CD4-positive, alpha-beta T cell treated with Interleukin-4 for 4 hours (primary cell): ENCODE data around the gene CHSY1.
"Not testable (repeated sequence)": the region's sequence is repeated elsewhere in the genome, so short reads cannot be mapped to it uniquely, and the experiment has no call there.

Source experiments
- DNase-seq: peaks from one replicate; pipeline ENCODE4 v3.0.0-alpha.2; 2020

Gene CHSY1

GRCh38 chr15:101244036-101244781 is 7.6 kb downstream of the CHSY1 start:
- DNase-seq, result no peak

- DNase-seq, result no peak
Measured at GRCh38 chr15:101243420-101243819, 8.4 kb downstream of the CHSY1 start.

- DNase-seq, result no peak
Measured at GRCh38 chr15:101242999-101243336, 8.9 kb downstream of the CHSY1 start.

- DNase-seq, result peak; percentile 80
Measured at GRCh38 chr15:101242160-101242998, 9.5 kb downstream of the CHSY1 start.

GRCh38 chr15:101240358-101240757 is 11.5 kb downstream of the CHSY1 start:
- DNase-seq, result no peak

GRCh38 chr15:101239724-101240136 is 12.1 kb downstream of the CHSY1 start:
- DNase-seq, result peak; percentile 14

GRCh38 chr15:101237251-101237650 is 14.6 kb downstream of the CHSY1 start:
- no peak for DNase-seq

GRCh38 chr15:101233651-101234280 is 18.1 kb downstream of the CHSY1 start:
- DNase-seq, result no peak

GRCh38 chr15:101232677-101233076 is 19.2 kb downstream of the CHSY1 start:
- no peak for DNase-seq

- no peak for DNase-seq
Measured at GRCh38 chr15:101228313-101228712, 23.5 kb downstream of the CHSY1 start.

GRCh38 chr15:101225658-101226057 is 26.2 kb downstream of the CHSY1 start:
- no peak for DNase-seq

GRCh38 chr15:101221902-101222301 is 29.9 kb downstream of the CHSY1 start:
- DNase-seq, result no peak

GRCh38 chr15:101220060-101220459 is 31.8 kb downstream of the CHSY1 start:
- no peak for DNase-seq

GRCh38 chr15:101219441-101219840 is 32.4 kb downstream of the CHSY1 start:
- no peak for DNase-seq

GRCh38 chr15:101217446-101217845 is 34.4 kb downstream of the CHSY1 start:
- no peak for DNase-seq

GRCh38 chr15:101216100-101216499 is 35.7 kb downstream of the CHSY1 start:
- DNase-seq, result no peak

- no peak for DNase-seq
Measured at GRCh38 chr15:101215681-101216080, 36.2 kb downstream of the CHSY1 start.

GRCh38 chr15:101214435-101215097 is 37.3 kb downstream of the CHSY1 start:
- DNase-seq, result not testable (repeated sequence)

- DNase-seq, result no peak
Measured at GRCh38 chr15:101213570-101213969, 38.3 kb downstream of the CHSY1 start.

- no peak for DNase-seq
Measured at GRCh38 chr15:101213147-101213546, 38.7 kb downstream of the CHSY1 start.

- no peak for DNase-seq
Measured at GRCh38 chr15:101211897-101212296, 40.0 kb downstream of the CHSY1 start.

- no peak for DNase-seq
Measured at GRCh38 chr15:101210466-101210865, 41.4 kb downstream of the CHSY1 start.

- DNase-seq, result no peak
Measured at GRCh38 chr15:101210058-101210457, 41.8 kb downstream of the CHSY1 start.
